Measurements from ENCODE around the gene SNCA.

SNCA gene

DNA sequence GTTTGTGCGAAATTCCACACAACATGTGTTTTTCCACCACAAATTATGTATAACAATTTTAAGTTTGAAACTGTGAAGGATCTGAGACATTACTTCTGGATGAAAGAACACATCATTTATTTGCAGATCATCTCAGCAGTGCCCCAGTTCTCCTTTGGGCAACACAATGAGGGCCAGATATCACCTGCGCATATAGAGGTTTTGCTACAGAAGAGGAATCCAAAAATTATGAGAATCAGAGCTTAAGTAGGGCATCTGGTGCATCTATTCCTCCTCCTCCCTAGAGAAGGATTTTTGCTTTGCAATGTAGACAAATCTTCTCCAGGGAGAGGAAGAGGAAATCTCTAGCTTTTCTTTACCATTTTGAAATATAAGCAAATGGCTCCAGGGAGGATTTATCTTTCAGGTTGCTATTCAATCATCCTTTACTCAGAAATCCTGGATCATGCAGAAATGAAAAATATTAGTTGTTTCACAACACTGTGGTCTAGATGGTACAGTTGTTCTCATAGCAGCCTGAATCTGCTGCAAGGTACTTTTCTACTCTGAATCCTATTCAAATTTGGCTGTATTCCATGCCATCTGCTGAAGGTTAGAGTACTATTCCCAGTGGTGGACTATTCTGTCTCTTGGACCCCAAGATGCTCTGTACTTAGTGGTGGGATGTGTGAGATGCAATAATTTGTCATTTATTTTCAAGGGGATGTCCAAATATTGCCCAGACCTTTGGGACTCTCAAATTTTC, 132.1 kb downstream of the SNCA start:
- no peak for DNase-seq (ENCODE audit: low spot score)

DNA sequence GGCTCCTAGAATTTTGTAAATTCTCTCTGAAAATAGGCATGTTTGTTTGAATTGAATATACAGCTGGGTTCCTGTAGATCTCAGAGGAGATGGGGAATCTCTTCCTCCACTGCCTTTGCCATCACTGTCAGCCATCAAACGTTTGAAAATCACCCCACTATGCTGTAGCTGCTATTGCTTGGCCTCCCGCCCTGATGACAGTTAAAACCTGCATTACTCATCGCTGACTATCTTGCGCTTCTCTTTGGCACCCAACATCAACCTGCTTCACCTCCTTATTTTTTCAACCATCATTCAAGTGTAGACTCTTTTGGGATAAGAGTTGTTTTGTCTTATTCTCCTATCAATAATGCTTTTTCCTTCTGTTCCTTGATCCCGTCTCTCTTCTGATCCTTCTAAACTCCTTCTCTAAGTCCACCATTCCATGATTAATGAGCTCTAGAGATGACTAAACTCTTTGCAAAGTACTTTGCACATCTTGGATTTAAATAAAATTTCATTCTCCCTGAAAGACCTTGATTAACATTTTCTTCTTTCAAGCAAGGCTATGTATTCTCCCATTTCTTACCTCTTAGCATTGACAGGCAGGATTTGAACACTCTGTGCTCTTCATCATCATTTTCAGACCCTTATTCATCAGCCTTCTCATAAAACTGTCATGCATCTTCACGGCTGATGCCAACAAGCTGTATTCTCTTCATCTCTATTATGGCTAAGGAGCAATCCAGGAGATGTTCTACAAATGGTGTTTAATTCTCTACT, 133.0 kb downstream of the SNCA start:
- no peak for DNase-seq (ENCODE audit: low spot score)

DNA sequence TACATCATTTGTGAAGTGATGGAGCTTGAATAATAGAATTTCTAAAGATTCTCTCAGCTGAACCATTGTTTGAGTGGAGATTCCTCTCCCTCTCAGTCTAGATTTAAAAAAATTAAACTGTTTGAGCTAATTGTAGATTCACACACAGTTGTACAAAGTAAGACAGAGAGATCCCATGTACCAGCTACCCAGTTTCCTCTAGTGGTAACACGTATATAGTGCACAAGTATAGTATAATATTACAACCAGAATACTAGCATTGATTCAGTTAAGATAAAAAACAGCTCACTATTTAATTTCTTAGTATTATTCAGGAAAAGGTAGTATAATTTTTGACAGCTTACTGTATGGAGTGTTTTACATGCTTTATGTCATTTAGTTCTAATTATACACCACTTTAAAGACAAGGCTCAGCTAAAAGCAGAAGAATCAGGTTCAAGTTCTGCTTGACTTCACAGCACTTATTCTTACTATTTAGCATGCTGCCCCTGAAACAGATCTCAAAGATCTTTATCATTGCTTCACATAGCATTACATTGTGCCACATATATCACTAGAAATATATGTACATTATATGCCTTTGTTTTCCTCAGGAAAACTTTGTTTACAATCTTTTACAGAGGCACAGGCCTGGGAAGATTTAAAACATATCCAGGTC, 136.1 kb downstream of the SNCA start:
- no peak for DNase-seq (ENCODE audit: low spot score)

DNA sequence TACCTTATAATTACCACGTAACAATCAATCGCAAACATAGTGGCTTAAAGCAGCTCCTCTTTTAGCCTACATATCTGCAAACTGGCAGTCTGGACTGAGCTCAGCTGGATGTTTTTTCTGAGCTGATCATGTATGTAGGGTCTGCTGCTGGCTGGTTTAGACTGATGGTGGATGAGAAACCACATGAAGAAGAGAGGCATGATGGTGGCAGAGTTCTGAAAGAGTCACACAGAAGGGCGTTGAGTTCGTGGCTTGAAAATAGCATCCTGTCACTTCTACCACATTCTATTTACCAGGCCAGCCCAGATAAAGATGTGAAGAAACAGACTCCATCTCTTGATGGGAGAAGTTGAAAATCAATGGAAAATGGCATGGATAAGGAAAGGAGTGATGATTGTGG, 151.3 kb downstream of the SNCA start:
- no peak for DNase-seq (ENCODE audit: low spot score)

DNA sequence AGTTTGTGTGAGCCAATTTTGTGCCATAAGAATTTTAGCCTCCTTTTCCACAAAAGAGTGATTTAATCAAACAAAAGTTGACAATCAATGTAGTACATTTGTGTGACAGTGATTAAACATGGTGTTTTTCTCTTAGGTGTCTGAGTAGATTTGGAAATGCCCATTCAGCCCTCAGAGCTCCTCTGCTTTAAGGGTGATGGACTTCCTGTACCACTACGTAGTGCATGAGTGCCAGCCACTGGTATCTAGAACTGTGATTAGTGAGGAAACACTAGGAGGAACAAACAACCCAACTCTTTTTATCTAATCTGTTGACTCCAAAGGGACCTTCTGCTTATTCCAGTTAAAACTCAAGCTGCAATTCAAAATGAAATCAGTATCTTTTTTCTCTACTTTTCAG, 151.7 kb downstream of the SNCA start:
- no peak for DNase-seq (ENCODE audit: low spot score)

DNA sequence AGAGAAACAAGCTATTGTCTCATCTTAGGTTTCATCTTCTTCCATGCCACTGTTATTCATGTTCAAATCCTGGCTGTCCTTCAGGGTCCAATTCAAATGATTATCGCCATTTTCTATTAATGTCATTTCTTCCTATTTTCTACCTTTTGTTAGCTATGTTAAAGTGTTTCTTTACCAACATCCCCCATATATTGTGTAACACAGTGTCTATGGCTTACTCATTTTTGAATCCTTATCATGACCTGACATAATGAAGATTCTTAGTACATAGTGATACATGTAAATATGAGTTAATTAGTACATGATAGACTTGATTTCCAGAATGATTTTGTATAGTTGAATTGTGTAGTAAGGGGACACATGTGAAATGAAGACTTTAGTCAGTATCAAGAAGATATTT, 152.4 kb downstream of the SNCA start:
- DNase-seq (ENCODE audit: low spot score), result no peak

DNA sequence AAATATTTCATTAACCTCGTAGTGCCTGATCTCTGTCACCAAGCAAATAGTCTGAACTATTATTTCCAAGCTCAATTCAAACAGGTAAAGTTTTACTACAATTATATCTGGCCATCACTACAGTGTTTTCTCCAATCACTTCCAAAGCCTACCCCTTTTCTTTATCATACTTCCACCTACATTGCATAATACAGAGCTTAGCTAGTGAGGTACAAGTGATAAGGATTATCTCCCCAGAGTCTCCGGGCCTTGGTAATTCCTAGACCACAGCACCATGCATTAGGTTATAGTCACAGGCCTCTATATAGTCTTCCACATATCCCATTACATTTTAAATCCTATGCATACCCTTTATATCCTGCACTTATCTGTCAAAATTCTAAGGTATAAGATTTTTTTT, 154.2 kb downstream of the SNCA start:
- no peak for DNase-seq (ENCODE audit: low spot score)

DNA sequence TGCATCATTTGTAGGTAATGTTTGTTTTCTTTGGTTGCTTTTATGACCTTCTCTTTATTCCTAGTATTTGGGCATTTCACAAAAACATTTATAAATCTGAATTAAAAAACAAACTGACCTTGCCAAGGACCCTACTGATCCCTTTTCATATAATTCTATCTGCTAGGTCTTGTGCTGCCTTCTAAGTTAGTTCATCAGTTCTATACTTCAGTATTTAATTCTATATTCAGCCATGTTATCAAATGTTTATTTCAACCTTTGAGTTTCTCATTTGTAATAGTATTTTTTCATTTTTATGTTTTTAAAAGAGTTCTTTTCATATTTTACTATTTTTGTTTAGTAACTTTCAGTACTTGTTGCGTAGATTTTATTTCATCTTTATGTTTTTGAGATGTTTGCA, 155.3 kb downstream of the SNCA start:
- DNase-seq (ENCODE audit: low spot score), result no peak

DNA sequence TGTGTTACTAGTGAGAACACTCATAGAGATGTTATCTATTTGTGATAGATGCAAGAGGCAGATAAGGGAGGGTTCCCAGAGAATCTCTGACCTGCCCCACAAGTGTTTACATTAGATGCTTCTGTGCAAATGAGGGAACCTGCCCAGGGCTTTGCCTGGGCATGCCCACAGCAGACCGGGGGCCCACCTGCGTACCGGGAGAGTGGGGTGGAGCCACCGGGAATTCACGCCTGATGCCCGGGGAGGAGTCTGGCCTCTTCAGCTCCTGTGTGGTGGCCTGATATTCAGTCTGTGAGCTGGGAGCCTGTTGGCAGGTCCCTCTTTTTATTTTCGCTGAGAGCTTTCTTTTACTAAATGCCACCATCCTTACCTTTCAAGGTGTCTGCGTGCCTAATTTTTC, 155.7 kb downstream of the SNCA start:
- DNase-seq (ENCODE audit: low spot score), result peak; percentile 72

DNA sequence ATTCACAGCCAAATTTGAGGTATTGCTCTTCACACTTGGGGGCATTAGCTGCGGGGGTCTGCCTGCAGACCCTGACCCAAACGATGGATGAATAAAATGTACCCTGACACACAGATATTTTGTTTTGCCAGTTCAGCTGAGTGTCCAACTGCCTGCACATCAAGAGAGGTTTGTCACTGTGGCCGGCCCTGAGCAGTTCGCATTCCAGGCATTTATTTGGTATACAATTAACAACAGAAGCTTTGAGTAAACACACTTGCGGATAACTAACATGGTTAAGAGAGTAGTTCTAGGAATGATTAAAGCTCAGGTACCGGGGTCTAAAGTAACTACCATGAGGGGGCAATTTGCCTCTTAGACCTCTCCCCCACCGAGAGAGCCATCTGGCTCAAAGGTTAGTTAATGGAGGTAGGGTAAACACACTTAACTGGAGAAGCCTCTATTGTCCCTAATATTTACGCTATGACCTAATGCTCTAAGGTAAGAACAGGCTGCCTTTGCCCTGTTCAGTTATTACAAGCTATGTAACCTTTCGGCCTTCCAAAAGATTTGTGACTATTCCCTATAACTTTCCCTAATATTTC, 162.0 kb downstream of the SNCA start:
- no peak for DNase-seq (ENCODE audit: low spot score)
